Measurements from ENCODE around the gene TOX2.

GRCh38 chr20:44066645-44067606 is 152.3 kb downstream of the TOX2 start:
- no peak for TF ChIP-seq EZH2phosphoT487 (IDR thresholded peaks at IDR 0.05; ENCODE audit: borderline replicate concordance, low read depth, low read length)
- TF ChIP-seq, protein P1, sequence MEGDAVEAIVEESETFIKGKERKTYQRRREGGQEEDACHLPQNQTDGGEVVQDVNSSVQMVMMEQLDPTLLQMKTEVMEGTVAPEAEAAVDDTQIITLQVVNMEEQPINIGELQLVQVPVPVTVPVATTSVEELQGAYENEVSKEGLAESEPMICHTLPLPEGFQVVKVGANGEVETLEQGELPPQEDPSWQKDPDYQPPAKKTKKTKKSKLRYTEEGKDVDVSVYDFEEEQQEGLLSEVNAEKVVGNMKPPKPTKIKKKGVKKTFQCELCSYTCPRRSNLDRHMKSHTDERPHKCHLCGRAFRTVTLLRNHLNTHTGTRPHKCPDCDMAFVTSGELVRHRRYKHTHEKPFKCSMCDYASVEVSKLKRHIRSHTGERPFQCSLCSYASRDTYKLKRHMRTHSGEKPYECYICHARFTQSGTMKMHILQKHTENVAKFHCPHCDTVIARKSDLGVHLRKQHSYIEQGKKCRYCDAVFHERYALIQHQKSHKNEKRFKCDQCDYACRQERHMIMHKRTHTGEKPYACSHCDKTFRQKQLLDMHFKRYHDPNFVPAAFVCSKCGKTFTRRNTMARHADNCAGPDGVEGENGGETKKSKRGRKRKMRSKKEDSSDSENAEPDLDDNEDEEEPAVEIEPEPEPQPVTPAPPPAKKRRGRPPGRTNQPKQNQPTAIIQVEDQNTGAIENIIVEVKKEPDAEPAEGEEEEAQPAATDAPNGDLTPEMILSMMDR (conservative IDR thresholded peaks at IDR 0.05; ENCODE audit: low read length), result no peak
